VCaP (cell line): ENCODE results near the gene PKNOX2.
A peak's percentile ranks its signal among the peaks of the same experiment; 100 is the strongest.

ENCODE experiments used
- H3K27ac ChIP-seq: fragments of 450-650 bp; 2 replicates; pipeline ENCODE4 v1.5.1; 2017
- CTCF ChIP-seq: fragments of 450-650 bp; conservative IDR thresholded peaks from 2 replicates; pipeline ENCODE4 v1.5.1; 2017; ENCODE audit warnings: mild to moderate bottlenecking, moderate library complexity

The PKNOX2 gene

GRCh38 chr11:125389339-125390166 is 225.0 kb downstream of the PKNOX2 start:
- no peak for TF ChIP-seq CTCF

GRCh38 chr11:125390946-125391345 is 226.4 kb downstream of the PKNOX2 start:
- H3K27ac ChIP-seq = no peak overlapping the region
- TF ChIP-seq CTCF = no peak

More at GRCh38 chr11:125389339-125390166, 225.0 kb downstream of the PKNOX2 start:
- H3K27ac ChIP-seq = no peak overlapping the region

GRCh38 chr11:125393331-125393730 is 228.8 kb downstream of the PKNOX2 start:
- TF ChIP-seq CTCF = peak; percentile 40
- no peak overlapping the region for H3K27ac ChIP-seq

GRCh38 chr11:125394296-125394695 is 229.7 kb downstream of the PKNOX2 start:
- no peak for TF ChIP-seq CTCF
- no peak overlapping the region for H3K27ac ChIP-seq

GRCh38 chr11:125397421-125397820 is 232.9 kb downstream of the PKNOX2 start:
- no peak overlapping the region for H3K27ac ChIP-seq
- no peak for TF ChIP-seq CTCF

- TF ChIP-seq CTCF = no peak
- H3K27ac ChIP-seq = no peak overlapping the region
These were observed 233.9 kb downstream of the PKNOX2 start for GRCh38 chr11:125398475-125398874.

GRCh38 chr11:125398994-125399640 is 234.6 kb downstream of the PKNOX2 start:
- TF ChIP-seq CTCF = no peak
- H3K27ac ChIP-seq = no peak overlapping the region
